ENCODE measurements around the gene NDUFS8.

NDUFS8 gene

GRCh38 chr11:67996622-67997474 lies 33.6 kb upstream of the NDUFS8 start:
- no peaks in the 10 kb centered on the region for H3K27me3 ChIP-seq (ENCODE audit: low read depth)
- peak; percentile 81 to 96 for DNase-seq (ENCODE audit: low spot score in 2 of 2)
- peak overlapping the region; percentile 32 for H3K4me3 ChIP-seq
- in situ Hi-C loops (cut with MboI; ENCODE audit: low sequenced_read_pairs) = no loop called here
- H3K4me1 ChIP-seq = no peaks in the 10 kb centered on the region; the same call in 1 of the 2 replicates
- no peaks in the 10 kb centered on the region for H3K9me3 ChIP-seq
- peaks cover 3% of the 10 kb centered on the region; the same call in 1 of the 2 replicates for H3K36me3 ChIP-seq (replicated peaks)

DNA sequence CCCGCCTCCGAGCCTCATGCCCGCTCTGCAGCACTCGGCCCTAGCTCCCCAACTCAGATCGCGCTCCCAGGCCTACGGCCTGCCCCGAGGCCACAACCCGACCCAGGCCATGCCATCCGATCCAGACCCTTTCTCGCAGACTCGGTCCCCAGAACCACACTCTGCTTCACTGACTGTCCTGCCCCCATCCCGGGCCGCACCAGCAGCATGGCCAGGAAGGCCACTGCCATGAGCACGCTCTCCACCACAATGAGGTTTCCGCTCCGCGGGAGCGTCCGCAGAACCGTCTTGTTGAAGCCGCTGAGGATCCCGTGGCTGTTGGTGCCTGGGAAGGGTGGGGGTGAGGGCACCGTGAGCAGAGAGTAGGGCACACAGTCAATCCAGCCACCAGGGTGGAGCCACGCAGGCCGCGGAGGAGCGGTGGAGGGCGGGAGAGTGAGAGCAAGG lies 33.0 kb upstream of the NDUFS8 start:
- no peak overlapping the region for H3K4me3 ChIP-seq
- H3K4me1 ChIP-seq = no peaks in the 10 kb centered on the region; the same call in 1 of the 2 replicates
- in situ Hi-C loops (cut with MboI; ENCODE audit: low sequenced_read_pairs) = no loop called here
- no peak for DNase-seq (ENCODE audit: low spot score in 2 of 2)
- H3K27me3 ChIP-seq (ENCODE audit: low read depth) = no peaks in the 10 kb centered on the region
- peaks cover 3% of the 10 kb centered on the region; the same call in 1 of the 2 replicates for H3K36me3 ChIP-seq (replicated peaks)
- no peaks in the 10 kb centered on the region for H3K9me3 ChIP-seq

DNA sequence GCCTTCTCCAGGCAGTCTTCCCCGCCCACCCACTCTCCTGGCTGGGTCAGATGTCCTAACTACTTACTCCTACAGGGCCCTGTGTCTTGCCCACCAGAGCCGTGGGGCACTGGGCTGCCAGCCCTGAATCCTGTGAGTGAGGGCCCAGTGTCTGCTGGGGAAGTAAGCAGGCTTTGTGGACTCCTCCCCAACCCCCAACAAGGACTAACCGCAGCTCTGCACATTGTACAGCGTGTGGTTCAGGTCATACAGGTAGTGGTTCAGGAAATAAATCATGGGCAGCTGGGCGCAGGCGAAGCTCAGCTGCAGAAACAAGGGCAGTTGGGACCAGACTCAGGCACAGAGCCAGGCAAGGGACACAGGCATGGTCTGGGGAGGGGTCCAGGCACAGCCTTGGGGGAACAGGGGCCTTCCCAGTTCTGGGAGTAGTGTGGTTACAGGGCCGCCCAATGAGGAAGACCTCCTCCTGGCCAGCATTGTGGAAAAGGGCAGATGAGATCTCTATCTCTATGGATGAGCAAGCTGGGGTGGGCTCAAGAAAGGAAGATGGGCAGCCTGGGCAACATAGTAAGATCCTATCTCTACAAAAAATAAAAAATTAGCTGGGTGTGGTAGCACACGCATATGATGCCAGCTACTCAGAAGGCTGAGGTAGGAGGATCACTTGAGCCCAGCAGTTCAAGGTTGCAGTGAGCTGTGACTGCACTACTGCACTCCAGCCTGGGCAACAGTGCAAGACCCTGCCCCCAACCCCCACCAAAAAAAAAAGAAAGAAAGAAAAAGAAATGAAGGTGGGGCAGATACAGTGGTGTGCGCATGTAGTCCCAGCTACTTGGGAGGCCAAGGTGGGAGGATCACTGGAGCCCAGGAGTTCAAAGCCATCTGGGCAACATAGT lies 32.1 kb upstream of the NDUFS8 start:
- H3K4me1 ChIP-seq = no peaks in the 10 kb centered on the region; the same call in 1 of the 2 replicates
- no peaks in the 10 kb centered on the region for H3K27me3 ChIP-seq (ENCODE audit: low read depth)
- H3K9me3 ChIP-seq = no peaks in the 10 kb centered on the region
- H3K36me3 ChIP-seq (replicated peaks) = peaks cover 3% of the 10 kb centered on the region; the same call in 1 of the 2 replicates
- in situ Hi-C loops (cut with MboI; ENCODE audit: low sequenced_read_pairs) = no loop called here
- DNase-seq (ENCODE audit: low spot score in 2 of 2) = no peak
- no peak overlapping the region for H3K4me3 ChIP-seq

DNA sequence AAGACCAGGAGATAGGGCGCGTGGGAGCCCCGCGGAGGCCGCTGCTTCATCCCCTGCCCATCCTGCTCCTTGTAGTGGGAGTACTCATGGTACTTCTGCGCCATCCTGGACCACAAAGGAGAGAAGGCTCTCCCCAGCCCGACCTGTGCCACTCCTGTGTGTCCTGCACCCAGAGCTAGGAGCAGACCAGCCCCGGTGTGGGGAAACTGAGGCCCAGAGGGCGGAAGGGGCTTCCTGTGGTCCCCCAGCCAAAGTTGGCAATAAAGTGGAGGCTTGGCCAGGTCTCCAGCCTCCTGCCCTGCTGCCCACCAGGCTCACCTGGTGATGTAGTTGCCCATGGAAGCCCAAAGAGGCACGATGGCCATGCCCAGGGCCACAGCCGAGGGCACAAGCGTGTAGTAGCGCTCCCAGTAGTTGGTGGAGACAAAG lies 31.3 kb upstream of the NDUFS8 start:
- no peak for DNase-seq (ENCODE audit: low spot score in 2 of 2)
- peaks cover 3% of the 10 kb centered on the region; the same call in 1 of the 2 replicates for H3K36me3 ChIP-seq (replicated peaks)
- H3K9me3 ChIP-seq = no peaks in the 10 kb centered on the region
- peaks cover 2% of the 10 kb centered on the region; the same call in 1 of the 2 replicates for H3K4me1 ChIP-seq
- no peak overlapping the region for H3K4me3 ChIP-seq
- H3K27me3 ChIP-seq (ENCODE audit: low read depth) = no peaks in the 10 kb centered on the region
- in situ Hi-C loops (cut with MboI; ENCODE audit: low sequenced_read_pairs) = no loop called here

DNA sequence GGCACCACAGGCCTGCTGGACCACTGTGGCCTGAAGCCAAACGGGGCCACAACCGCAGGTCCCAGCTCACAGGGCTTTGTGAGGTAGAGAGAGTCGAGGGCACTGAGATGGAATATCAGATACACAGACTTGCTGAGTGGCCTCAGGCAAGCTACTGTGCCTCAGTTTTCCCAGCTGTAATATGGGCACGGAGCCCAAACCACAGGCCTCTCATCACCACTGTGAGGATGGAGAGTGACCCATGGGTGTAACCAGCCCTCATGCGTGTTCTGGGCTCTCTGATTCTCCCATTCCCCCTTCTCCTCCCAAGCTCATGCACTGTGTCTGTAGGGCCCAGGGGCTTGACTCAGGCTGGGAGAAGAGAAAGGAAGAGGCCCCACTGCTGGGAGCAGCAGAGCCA lies 30.8 kb upstream of the NDUFS8 start:
- H3K9me3 ChIP-seq = no peaks in the 10 kb centered on the region
- H3K36me3 ChIP-seq (replicated peaks) = peaks cover 3% of the 10 kb centered on the region; the same call in 1 of the 2 replicates
- H3K27me3 ChIP-seq (ENCODE audit: low read depth) = no peaks in the 10 kb centered on the region
- H3K4me3 ChIP-seq = no peak overlapping the region
- DNase-seq (ENCODE audit: low spot score in 2 of 2) = no peak
- peaks cover 5% of the 10 kb centered on the region; the same call in 1 of the 2 replicates for H3K4me1 ChIP-seq
- in situ Hi-C loops (cut with MboI; ENCODE audit: low sequenced_read_pairs) = no loop called here

DNA sequence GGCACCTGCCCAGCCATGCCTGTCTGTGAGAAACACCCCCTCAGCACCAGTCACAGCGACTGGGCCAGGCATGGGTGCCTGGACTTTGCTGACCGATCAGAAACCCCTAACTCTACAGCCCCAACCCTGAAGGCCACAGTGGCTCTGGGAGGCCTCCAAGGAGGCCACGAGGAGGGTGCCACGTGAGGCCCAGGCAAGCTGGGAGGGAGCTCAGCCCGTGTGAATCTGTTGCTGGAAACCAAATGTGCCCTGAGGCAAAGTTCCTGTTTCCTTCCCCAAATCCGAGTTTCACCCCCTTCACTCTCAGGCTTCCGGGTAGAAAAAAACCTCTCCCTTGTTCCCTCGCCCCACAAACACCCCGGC lies 27.9 kb upstream of the NDUFS8 start:
- Histone ChIP-seq H3K4me1 (peaks cover 5% of the 10 kb centered on the region; the same call in 1 of the 2 replicates), H3K9me3 (no peaks in the 10 kb centered on the region), H3K27me3 (ENCODE audit: low read depth) (no peaks in the 10 kb centered on the region), H3K36me3 (replicated peaks) (peaks cover under 1% of the 10 kb centered on the region; the same call in 1 of the 2 replicates), H3K4me3 (peak overlapping the region; percentile 49; the same call in 1 of the 2 replicates)
- in situ Hi-C loops (cut with MboI; ENCODE audit: low sequenced_read_pairs) = no loop called here
- no peak for DNase-seq (ENCODE audit: low spot score in 2 of 2)

DNA sequence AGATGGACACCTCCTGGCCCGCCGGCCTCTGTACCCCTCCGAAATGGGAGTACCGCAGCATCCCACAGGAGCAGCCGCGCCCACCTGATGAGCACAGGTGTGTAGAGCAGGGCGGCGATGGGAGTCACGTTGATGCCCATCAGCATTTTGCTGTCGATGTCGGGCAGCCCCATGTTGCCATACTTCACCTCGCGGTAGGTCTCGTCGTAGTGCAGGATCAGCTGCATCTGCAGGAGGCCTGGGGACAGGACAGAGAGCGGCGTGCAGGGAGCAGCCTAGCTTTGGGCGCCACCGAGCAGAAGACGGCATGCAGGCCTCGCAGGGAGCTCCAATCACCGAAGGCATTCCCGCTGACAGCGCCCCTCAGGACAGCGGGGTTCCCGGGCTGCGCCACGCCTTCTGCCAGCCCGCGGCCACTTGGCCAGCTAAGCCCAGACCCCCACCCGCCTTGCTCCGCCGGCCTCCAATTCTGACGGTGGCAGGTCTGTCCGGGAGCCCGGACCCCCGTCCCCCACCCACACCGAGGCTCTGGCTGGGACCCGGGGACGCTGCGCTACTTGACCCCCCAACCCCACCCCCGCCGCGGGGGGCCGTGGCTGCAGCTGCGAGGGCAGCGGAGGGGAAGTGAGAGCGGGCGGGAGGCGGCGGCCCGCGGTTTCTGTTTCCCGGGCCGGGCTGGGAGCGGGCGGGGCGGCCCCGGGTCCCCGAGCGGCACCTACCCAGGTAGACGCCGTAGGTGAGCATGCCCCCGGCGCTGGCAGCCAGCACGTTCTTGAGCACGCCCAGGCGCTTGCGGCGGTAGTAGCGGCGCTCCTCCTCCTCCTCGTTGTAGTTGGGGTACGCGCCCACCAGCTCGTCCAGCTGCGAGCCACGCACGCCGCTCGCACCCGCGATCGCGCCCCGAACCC lies 27.3 kb upstream of the NDUFS8 start:
- Histone ChIP-seq H3K9me3 (no peaks in the 10 kb centered on the region), H3K4me1 (peaks cover 5% of the 10 kb centered on the region; the same call in 1 of the 2 replicates), H3K36me3 (replicated peaks) (no peaks in the 10 kb centered on the region), H3K4me3 (peak overlapping the region; percentile 49), H3K27me3 (ENCODE audit: low read depth) (no peaks in the 10 kb centered on the region)
- in situ Hi-C loops (cut with MboI; ENCODE audit: low sequenced_read_pairs) = no loop called here
- DNase-seq (ENCODE audit: low spot score in 2 of 2) = peak in 1 of 2 experiments; percentile 55

GRCh38 chr11:68003846-68004550 lies 26.5 kb upstream of the NDUFS8 start, which contains the start of gene UNC93B1:
Gene UNC93B1 (minus strand): TSS chr11:68004097. CDS start chr11:68004043, 54 bp downstream.
- peak; percentile 76 to 94 for DNase-seq (ENCODE audit: low spot score in 2 of 2)
- Histone ChIP-seq H3K27me3 (ENCODE audit: low read depth) (no peaks in the 10 kb centered on the region), H3K9me3 (no peaks in the 10 kb centered on the region), H3K4me1 (peaks cover 5% of the 10 kb centered on the region; the same call in 1 of the 2 replicates), H3K4me3 (peak within 1 kb of the TSS; percentile 49), H3K36me3 (replicated peaks) (no peaks in the 10 kb centered on the region)
- in situ Hi-C loops (cut with MboI; ENCODE audit: low sequenced_read_pairs) = no loop called here

- DNase-seq (ENCODE audit: low spot score in 2 of 2) = no peak
- no peaks in the 10 kb centered on the region for H3K36me3 ChIP-seq (replicated peaks)
- in situ Hi-C loops (cut with MboI; ENCODE audit: low sequenced_read_pairs) = no loop called here
- H3K9me3 ChIP-seq = no peaks in the 10 kb centered on the region
- H3K27me3 ChIP-seq (ENCODE audit: low read depth) = no peaks in the 10 kb centered on the region
- peaks cover 6% of the 10 kb centered on the region for H3K4me1 ChIP-seq
- H3K4me3 ChIP-seq = peak overlapping the region; percentile 49
Measured at GRCh38 chr11:68004551-68005335, 25.7 kb upstream of the NDUFS8 start.

- DNase-seq (ENCODE audit: low spot score in 2 of 2) = no peak
- H3K4me1 ChIP-seq = peaks cover 21% of the 10 kb centered on the region
- no peaks in the 10 kb centered on the region for H3K36me3 ChIP-seq (replicated peaks)
- no peaks in the 10 kb centered on the region for H3K27me3 ChIP-seq (ENCODE audit: low read depth)
- no peaks in the 10 kb centered on the region for H3K9me3 ChIP-seq
- in situ Hi-C loops (cut with MboI; ENCODE audit: low sequenced_read_pairs) = no loop called here
- H3K4me3 ChIP-seq = no peak overlapping the region
Measured at GRCh38 chr11:68006606-68007166, 23.8 kb upstream of the NDUFS8 start.

DNA sequence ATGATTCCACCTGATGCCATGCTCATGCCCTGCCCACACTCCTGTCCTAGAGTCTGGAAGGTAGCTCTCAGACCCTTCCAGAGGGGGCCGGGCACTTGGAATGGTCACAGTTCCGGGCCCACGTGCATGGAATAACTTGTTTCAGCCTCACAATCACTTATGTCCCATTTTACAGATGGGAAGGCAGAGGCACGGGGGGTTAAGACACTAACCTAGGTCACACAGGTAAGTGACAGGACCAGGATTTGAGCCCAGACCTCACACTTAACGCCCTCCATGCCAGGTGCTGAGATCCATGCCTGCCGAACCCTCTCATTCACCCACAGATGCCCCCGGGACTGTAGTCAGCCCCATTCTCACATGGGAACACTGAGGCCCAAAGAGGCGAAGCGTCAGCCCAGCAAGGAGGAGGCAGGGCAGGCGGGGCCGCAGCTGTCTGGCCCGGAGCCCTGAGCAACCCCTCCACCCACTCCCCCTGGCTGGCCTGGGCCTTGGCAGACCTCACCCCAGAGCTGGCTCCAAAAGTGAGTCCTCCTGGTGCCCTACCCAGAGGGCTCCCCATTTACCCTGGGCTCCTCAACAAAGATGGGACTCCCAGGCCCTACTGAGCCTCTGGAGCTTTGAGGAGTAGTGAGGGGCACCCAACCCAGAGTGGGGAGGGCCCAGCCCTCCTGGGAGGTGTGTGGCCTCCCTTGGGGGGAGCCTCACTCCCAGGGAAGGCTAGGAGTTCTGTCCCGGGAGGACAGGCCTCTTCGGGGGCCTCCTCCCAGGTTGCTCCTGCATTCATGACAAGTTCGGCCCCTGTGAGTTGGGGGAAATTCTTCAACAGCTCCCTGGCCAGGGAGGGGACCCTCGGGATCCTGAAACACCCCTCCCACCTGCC lies 22.7 kb upstream of the NDUFS8 start:
- no peak for DNase-seq (ENCODE audit: low spot score in 2 of 2)
- Histone ChIP-seq H3K4me3 (no peak overlapping the region), H3K4me1 (peaks cover 24% of the 10 kb centered on the region), H3K9me3 (no peaks in the 10 kb centered on the region), H3K36me3 (replicated peaks) (no peaks in the 10 kb centered on the region), H3K27me3 (ENCODE audit: low read depth) (no peaks in the 10 kb centered on the region)
- in situ Hi-C loops (cut with MboI; ENCODE audit: low sequenced_read_pairs) = no loop called here

Data from HAP-1 (cell line).